GM12801 (cell line): ENCODE data around the gene ATP2B2.

Source experiments
- CTCF ChIP-seq: IDR thresholded peaks from one replicate; pipeline ENCODE4 v1.5.1; 2011; ENCODE audit warnings: control low read depth; ENCODE audit not compliant: insufficient read length; ENCODE audit errors: extremely low read depth

Gene ATP2B2

GRCh38 chr3:10432931-10433330 lies 72.5 kb downstream of the ATP2B2 start:
- no peak for TF ChIP-seq CTCF

GRCh38 chr3:10432156-10432845 lies 73.1 kb downstream of the ATP2B2 start:
- no peak for TF ChIP-seq CTCF

- TF ChIP-seq CTCF: no peak
Measured at GRCh38 chr3:10430805-10431204, 74.6 kb downstream of the ATP2B2 start.

- no peak for TF ChIP-seq CTCF
Measured at GRCh38 chr3:10428406-10429091, 76.8 kb downstream of the ATP2B2 start.

GRCh38 chr3:10426346-10427220 lies 78.8 kb downstream of the ATP2B2 start:
- TF ChIP-seq CTCF: no peak

GRCh38 chr3:10423171-10423882 lies 82.1 kb downstream of the ATP2B2 start:
- no peak for TF ChIP-seq CTCF

GRCh38 chr3:10421996-10422395 lies 83.4 kb downstream of the ATP2B2 start:
- no peak for TF ChIP-seq CTCF
